ENCODE results near the gene EXOSC1.

DNA sequence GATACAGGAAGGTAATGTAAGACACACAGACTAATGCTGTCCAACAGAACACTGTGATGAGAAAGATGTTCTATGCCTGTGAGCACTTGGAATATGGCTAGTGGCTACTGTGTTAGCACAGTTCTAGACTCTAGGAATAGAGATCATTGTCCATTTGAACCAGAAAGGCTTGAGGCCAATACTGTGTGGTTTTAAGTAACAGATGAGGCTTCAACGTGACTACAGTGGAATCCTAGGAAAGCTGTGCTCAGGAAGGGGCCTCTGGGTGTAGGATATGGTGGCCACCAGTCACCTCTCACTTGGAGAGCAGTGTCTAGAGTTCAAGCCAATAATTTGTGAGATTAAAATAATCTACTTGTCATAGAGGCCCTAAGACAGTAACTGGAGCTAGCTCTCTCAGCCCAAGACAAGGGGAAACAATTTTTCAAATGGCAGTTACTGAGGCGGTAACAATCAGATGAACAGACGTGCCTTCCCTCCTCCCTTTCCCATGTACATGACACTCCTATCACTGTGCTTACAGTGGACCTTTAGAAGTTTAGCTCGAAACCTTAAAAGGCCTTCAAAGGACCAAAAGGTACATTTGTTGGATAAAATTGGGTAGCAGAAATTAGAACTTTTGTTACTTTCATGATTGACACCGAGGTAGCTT, 10.4 kb upstream of the EXOSC1 start:
- no peak for TF ChIP-seq CTCF (IDR thresholded peaks at IDR 0.05; ENCODE audit: poor library complexity)
- TF ChIP-seq EZH2 (IDR thresholded peaks at IDR 0.05; ENCODE audit: borderline replicate concordance): no peak
